Measurements from ENCODE around the gene NLRP12.
"Not testable (repeated sequence)": the region's sequence is repeated elsewhere in the genome, so short reads cannot be mapped to it uniquely, and the experiment has no call there.

Gene NLRP12

GRCh38 chr19:53824134-53824611 lies at the start of gene NLRP12:
NLRP12 (minus strand) TSS chr19:53824314; CDS start chr19:53824174, 140 bp downstream.
- no peak for DNase-seq (ENCODE audit: low read depth)

DNA sequence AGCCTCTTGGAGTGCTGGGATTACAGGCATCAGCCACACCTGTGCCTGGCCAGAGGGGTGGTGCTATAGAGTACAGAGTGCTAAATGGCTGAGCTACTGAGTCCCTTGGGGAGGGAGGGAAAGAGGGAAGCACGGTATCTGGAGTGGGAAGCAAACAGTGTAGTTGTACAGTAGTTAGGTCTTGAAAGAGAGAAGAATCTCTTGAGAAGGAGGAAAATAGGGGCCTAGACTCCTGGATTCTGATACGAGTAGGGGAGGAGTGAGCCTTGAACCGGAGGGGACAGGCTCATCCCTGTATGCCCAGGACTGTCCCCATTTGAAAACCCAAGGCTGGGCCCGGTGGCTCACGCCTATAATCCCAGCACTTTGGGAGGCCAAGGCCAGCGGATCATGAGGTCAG lies 48.6 kb upstream of the NLRP12 start:
- DNase-seq (ENCODE audit: low read depth), result no peak

DNA sequence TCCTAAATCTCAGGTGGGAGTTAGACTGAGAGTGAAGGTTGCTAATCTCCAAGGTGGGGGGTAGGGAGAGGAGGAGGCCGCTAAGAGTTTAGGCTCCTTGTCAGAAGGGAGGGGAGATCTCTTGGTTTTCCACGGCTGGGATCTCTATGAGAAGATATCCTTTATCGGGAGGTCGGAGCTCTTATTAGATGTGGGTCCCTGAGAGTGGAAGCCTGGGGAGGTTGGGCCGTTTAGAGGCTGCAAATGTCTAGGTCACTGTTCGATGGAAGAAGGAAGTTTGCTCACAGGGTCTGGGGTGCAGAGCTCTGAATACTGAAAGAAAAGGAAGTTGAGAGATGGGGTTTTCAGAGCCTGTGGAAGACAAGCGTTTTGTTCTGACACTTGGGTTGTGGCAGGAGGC lies 47.3 kb upstream of the NLRP12 start:
- no peak for DNase-seq (ENCODE audit: low read depth)

DNA sequence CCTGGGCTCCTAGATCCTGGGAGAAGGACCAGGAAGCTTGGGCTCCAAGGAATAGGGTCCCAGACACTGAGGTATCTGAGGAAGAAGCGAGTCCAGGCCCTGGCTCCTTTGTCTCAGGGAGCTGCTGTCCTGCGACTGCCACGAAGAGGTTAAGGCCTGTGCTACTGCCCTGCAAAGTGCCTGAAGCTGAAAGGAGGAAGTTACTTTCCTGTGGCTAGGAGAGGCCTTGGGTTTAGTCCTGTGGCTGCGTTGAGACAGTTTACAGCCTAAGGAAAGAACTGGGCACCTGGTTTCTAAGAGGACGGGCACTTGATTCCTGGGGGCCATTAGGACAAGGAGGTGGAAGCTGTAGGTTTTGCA lies 46.4 kb upstream of the NLRP12 start:
- no peak for DNase-seq (ENCODE audit: low read depth)

DNA sequence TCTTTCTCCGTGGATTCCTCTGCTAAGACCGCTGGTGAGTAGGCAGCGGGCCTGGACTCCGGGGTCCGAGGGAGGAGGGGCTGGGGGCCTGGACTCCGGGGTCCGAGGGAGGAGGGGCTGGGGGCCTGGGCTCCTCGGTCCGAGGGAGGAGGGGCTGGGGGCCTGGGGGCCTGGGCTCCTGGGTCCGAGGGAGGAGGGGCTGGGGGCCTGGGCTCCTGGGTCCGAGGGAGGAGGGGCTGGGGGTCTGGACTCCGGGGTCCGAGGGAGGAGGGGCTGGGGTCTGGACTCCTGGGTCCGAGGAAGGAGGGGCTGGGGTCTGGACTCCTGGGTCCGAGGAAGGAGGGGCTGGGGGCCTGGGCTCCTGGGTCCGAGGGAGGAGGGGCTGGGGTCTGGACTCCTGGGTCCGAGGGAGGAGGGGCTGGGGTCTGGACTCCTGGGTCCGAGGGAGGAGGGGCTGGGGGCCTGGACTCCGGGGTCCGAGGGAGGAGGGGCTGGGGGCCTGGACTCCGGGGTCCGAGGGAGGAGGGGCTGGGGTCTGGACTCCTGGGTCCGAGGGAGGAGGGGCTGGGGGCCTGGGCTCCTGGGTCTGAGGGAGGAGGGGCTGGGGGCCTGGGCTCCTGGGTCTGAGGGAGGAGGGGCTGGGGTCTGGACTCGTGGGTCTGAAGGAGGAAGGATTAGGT lies 45.8 kb upstream of the NLRP12 start:
- not testable (repeated sequence) for DNase-seq (ENCODE audit: low read depth)

DNA sequence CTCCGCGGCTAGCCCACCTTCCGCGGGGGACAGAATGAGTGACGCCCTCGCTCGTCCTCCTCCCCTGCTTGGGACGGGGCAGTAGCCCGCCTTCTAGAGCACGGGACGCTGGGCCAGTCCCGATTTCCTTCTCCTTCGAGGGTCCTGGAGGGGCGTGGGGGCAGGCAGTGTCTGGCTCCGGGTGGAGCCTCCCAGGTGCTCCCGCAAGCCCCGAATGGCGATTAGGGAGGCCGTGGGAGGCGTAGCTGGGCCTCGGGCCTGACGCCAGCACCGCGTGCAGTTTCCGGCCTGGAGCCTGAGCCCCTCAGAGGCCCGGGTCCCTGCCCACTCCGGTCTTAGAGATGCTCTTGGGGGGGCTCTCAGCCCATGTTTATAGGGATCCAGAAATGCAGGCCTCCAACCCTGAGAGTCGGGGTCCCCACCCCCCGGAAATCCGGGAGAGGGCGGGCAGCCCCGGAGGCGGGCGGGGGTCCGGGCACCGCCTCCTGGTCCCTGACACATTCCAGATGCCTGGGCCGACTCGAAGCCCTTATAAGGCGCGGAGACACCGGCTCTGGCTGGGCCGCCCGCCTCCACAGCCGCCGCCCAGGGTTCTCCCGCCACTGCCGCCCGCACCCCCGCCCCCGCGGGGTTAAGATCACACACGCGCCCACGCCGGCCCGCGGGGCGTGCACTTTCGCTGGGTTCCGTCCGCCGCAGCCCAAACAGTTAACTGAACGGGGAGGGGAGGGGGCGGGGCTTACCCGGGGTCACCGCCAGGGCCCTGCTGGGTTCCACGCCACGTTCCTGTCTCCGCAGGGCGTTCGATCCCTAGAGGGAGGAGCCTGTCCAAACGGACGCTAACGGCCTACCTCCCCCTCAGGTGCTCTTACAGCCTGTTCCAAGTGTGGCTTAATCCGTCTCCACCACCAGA lies 45.0 kb upstream of the NLRP12 start:
- DNase-seq (ENCODE audit: low read depth), result peak; percentile 72

- no peak for DNase-seq (ENCODE audit: low read depth)
These were observed 44.2 kb upstream of the NLRP12 start for GRCh38 chr19:53868091-53868891.

GRCh38 chr19:53867225-53868090 lies 43.3 kb upstream of the NLRP12 start, which contains the start of gene MYADM:
MYADM (plus strand) TSS chr19:53867883; CDS start chr19:53873530, 5,647 bp downstream.
- DNase-seq (ENCODE audit: low read depth), result peak; percentile 99

GRCh38 chr19:53866865-53867224 lies 42.7 kb upstream of the NLRP12 start:
- no peak for DNase-seq (ENCODE audit: low read depth)

- DNase-seq (ENCODE audit: low read depth), result no peak
These were observed 42.1 kb upstream of the NLRP12 start for GRCh38 chr19:53865918-53866864.

- no peak for DNase-seq (ENCODE audit: low read depth)
These were observed 41.4 kb upstream of the NLRP12 start for GRCh38 chr19:53865523-53865917.

DNA sequence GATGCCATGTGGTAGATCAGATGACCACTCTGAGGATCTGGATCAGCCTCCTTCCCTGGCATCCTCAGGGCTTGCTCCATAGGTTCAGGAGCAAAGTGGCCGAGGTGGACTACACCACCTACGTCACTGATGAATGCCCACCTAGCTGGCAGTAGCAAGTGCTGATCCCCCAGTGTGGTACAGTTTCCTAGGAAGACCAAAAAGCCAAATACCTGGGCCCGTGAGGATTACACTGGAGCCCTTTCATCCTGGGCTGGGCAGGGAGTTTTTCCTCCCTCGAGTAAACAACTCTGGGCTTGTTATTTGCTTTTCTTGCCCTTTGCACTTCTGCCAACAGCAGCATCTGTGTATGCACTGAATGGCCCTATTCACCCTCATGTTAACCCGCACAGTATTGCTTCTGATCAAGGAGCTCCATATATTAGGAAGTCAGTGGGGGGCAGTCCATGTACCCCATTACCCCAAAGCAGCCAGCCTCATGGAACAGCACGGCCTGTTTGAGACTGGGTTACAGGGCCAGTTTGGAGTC lies 40.3 kb upstream of the NLRP12 start:
- no peak for DNase-seq (ENCODE audit: low read depth)

DNA sequence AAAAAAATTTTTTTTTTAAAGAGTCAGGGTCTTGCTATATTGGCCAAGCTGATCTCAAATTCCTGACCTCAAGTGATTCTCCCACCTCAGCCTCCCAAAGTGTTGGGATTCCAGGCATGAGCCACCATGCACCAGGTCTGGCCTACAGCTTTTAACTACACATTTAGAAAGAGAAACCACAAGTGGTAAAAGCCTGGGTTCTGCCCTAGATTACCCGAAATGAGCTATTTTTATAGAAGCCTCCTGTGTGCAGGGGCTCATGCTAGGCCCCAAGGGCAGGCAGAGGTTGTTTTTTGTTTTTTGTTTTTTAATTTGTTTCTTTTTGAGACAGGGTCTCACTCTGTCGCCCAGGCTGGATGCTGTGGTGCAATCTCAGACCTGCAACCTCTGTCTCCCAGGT lies 29.6 kb upstream of the NLRP12 start:
- DNase-seq (ENCODE audit: low read depth), result no peak

DNA sequence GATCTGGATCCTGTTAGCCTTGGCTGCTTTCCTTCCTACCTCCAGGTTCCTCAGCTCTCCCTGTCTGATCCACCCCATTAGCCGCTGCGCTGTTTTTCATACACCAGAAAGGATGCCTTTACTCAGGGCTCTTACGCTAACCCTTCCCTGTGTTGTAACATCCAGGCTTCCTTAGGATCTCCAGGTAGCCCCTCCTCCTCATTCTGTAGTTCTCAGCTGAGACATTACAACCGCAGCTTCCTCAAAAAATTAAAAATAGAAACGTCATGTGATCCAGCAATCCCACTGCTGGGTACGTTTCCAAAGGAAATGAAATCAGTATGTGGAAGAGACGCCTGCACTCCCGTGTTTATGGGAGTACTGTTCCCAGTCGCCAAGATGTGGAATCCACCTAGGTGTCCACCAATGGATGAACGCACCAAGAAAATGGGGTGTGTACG lies 25.1 kb upstream of the NLRP12 start:
- peak; percentile 72 for DNase-seq (ENCODE audit: low read depth)

DNA sequence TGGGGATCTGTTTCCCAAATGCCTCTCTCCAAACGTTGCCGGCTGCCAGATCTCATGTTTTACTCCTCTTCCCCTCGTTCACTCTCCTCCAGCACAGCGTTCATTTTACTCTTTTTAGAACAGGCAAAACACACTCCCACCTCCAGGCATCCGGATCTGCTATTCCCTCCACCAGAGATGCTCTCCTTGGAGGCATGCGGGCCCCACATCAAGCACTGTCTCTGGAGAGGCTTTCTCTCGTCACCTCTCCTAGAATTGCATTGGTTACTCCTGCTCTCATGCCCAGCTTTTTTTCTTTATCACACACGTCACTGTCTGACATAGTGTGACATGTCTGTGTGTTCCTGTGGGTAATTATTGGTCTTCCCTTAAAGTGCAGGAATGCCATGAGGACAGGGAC lies 23.4 kb upstream of the NLRP12 start:
- no peak for DNase-seq (ENCODE audit: low read depth)

- no peak for DNase-seq (ENCODE audit: low read depth)
These were observed 20.7 kb upstream of the NLRP12 start for GRCh38 chr19:53844849-53845246.

GRCh38 chr19:53840914-53841313 lies 16.8 kb upstream of the NLRP12 start:
- peak; percentile 82 for DNase-seq (ENCODE audit: low read depth)

GRCh38 chr19:53840241-53840640 lies 16.1 kb upstream of the NLRP12 start:
- not testable (repeated sequence) for DNase-seq (ENCODE audit: low read depth)

DNA sequence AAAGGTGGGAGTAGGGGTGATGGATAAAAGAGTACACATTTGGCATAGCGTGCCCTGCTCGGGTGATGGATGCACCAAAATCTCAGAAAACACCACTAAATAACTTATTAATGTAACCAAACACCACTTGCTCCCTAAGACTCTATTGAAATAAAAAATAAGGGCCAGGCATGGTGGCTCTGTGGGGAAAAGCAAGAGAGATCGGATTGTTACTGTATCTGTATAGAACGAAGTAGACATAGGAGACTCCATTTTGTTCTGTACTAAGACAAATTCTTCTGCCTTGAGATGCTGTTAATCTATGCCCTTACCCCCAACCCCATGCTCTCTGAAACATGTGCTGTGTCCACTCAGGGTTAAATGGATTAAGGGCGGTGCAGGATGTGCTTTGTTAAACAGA lies 14.3 kb upstream of the NLRP12 start:
- not testable (repeated sequence) for DNase-seq (ENCODE audit: low read depth)

DNA sequence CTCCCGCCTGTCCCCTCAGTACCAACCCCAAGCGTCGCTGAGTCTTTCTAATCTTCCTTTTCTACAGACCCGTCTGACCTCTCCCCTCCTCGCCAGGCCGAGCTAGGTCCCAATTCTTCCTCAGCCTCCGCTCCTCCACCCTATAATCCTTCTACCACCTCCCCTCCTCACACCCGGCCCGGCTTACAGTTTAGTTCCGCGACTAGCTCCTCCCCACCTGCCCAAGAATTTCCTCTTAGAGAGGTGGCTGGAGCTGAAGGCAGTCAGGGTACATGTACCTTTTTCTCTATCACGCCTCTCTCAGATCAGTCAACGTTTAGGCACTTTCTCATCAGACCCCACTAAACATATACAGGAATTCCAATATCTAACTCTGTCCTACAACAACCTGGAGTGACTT lies 8.7 kb upstream of the NLRP12 start:
- not testable (repeated sequence) for DNase-seq (ENCODE audit: low read depth)
